ENCODE results near the gene DNTT. TPM values are rescaled to one million over a fixed set of nuclear protein-coding genes. Genes with fewer than 3 reads are reported as not detected.

DNTT gene
- not detected in 2 replicates for total RNA-seq
- long read RNA-seq = 0 reads

DNA sequence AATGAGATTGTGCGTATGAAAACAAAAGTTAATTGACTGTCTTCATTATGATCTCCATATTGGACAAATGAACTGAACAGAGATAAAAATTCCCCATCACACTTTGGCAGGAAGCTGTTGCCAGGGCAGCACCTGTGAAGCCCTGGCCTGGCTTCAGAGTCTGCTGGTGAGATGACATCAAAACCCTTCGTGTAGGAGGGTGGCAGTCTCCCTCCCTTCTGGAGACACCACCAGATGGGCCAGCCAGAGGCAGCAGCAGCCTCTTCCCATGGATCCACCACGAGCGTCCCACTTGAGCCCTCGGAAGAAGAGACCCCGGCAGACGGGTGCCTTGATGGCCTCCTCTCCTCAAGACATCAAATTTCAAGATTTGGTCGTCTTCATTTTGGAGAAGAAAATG is at the start of gene DNTT:
TSS of gene DNTT (plus strand) at position 205 of the 400 bp plus-strand sequence. CDS start at position 269, 64 bp downstream.
- Mint-ChIP-seq H3K9me3 (ENCODE audit: low read depth) (no peaks in the 10 kb centered on the region), H3K4me3 (ENCODE audit: low read depth) (no peak within 1 kb of the TSS), H3K36me3 (ENCODE audit: insufficient read depth) (no peaks in the 10 kb centered on the region), H3K4me1 (ENCODE audit: low read depth) (peaks cover 19% of the 10 kb centered on the region), H3K27me3 (no peaks in the 10 kb centered on the region), H3K27ac (no peak within 1 kb of the TSS)
- no peak for DNase-seq (ENCODE audit: low spot score, unreplicated experiment)
- TF ChIP-seq, protein P1, sequence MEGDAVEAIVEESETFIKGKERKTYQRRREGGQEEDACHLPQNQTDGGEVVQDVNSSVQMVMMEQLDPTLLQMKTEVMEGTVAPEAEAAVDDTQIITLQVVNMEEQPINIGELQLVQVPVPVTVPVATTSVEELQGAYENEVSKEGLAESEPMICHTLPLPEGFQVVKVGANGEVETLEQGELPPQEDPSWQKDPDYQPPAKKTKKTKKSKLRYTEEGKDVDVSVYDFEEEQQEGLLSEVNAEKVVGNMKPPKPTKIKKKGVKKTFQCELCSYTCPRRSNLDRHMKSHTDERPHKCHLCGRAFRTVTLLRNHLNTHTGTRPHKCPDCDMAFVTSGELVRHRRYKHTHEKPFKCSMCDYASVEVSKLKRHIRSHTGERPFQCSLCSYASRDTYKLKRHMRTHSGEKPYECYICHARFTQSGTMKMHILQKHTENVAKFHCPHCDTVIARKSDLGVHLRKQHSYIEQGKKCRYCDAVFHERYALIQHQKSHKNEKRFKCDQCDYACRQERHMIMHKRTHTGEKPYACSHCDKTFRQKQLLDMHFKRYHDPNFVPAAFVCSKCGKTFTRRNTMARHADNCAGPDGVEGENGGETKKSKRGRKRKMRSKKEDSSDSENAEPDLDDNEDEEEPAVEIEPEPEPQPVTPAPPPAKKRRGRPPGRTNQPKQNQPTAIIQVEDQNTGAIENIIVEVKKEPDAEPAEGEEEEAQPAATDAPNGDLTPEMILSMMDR (IDR thresholded peaks at IDR 0.05; ENCODE audit: unreplicated experiment) = no peak

DNA sequence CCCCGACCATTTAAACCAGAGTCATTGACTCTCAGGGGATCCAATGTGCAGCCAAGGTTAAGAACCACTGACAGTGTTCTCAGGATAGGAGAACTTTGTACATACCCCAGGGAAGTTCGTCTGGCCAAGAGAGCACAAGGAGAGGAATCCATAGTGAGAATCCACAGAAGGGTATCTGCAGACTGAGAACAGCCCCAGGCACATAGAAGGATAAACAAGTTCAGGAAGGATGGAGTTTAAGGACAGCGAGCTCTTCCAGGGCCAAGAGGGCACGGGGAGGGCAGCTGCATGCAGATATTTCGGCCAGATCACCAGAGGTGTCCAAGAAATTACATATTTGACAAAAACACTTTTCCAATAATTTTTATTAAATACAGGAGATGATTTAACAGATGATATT is 49.3 kb upstream of the DNTT start:
- Mint-ChIP-seq H3K27ac (no peak overlapping the region), H3K4me3 (ENCODE audit: low read depth) (no peak overlapping the region), H3K9me3 (ENCODE audit: low read depth) (no peaks in the 10 kb centered on the region), H3K4me1 (ENCODE audit: low read depth) (peaks cover 12% of the 10 kb centered on the region), H3K27me3 (no peaks in the 10 kb centered on the region), H3K36me3 (ENCODE audit: insufficient read depth) (no peaks in the 10 kb centered on the region)
- no peak for DNase-seq (ENCODE audit: low spot score, unreplicated experiment)
- TF ChIP-seq, protein P1 (IDR thresholded peaks at IDR 0.05; ENCODE audit: unreplicated experiment) = no peak

DNA sequence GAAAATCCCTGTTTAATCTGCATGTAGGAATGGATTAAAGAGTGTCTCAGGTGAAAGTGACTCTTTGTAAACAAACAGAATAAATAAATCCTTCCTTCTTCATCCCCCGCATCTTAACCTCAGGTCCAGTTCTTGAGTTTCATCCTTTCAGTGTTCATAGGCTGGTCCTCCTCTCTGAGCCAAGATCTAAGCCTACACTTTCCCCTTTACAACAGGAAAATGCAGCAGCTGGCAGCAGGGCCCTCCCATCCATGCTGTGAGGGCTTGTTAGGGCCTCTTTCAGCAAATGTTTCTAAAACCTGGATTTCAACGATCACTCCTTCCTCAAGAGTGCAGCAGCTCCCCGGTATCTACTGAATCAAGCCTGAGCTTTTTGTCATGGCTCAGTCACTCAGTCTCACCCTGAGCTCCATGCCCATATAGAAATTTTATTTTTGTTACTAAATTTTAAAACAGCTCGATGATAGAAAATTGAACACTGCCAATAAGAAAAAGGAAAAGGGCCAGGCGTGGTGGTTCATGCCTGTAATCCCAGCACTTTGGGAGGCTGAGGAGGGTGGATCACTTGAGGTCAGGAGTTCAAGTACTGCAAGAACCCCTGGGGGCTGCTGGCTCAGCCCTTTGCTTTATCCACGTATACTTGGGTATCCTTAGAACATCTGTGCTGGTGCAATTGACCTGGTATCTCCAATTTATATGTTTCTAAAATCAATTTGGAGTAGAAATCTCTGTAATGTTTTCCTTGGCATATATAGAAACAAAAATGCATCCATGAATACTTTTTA is 48.5 kb upstream of the DNTT start:
- Mint-ChIP-seq H3K4me1 (ENCODE audit: low read depth) (peaks cover 12% of the 10 kb centered on the region), H3K27ac (no peak overlapping the region), H3K9me3 (ENCODE audit: low read depth) (no peaks in the 10 kb centered on the region), H3K36me3 (ENCODE audit: insufficient read depth) (no peaks in the 10 kb centered on the region), H3K4me3 (ENCODE audit: low read depth) (no peak overlapping the region), H3K27me3 (no peaks in the 10 kb centered on the region)
- TF ChIP-seq, protein P1 (IDR thresholded peaks at IDR 0.05; ENCODE audit: unreplicated experiment) = no peak
- no peak for DNase-seq (ENCODE audit: low spot score, unreplicated experiment)

DNA sequence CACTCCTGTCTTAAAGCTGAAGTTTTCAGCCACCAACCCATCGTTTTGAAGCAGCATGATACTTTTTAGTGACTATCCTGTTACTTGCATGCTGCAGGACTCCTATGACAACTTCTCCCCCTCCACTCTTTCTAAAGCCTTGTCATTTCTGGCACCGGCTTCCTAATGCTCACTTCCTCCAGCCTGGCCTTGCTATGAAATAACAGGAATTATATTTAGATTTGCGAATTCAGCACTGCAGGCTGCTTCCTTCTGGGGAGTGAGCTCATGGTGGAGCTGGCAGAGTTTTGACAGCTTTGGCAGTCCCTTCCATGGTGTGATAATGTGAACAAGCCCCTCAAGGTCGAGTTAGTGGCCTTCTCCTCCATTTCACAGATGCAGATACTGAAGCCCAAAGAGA is 46.3 kb upstream of the DNTT start:
- no peak for DNase-seq (ENCODE audit: low spot score, unreplicated experiment)
- TF ChIP-seq, protein P1 (IDR thresholded peaks at IDR 0.05; ENCODE audit: unreplicated experiment) = no peak

DNA sequence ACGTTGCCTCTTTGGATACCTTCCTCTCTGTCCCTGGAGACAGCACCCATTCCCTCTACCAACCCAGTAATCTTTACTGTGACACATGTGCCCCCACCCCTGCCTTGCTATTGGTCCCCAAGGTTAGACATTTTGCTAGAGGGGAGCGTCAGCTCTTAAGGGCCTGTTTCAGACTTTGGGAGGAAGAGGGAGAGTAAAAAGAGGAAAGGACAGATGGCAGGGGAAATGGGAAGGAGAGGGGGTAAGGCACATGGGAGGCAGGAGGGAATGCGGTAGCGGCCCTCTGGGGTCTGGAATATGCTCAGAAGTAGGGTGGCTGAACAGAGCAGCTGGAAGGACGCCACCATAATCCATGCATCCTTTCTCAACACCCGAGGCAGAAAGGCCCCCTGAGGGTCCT is 45.1 kb upstream of the DNTT start:
- Mint-ChIP-seq H3K4me3 (ENCODE audit: low read depth) (no peak overlapping the region), H3K9me3 (ENCODE audit: low read depth) (no peaks in the 10 kb centered on the region), H3K36me3 (ENCODE audit: insufficient read depth) (no peaks in the 10 kb centered on the region), H3K27ac (no peak overlapping the region), H3K4me1 (ENCODE audit: low read depth) (peaks cover 24% of the 10 kb centered on the region), H3K27me3 (no peaks in the 10 kb centered on the region)
- TF ChIP-seq, protein P1 (IDR thresholded peaks at IDR 0.05; ENCODE audit: unreplicated experiment) = no peak
- no peak for DNase-seq (ENCODE audit: low spot score, unreplicated experiment)

More for the DNA sequence above, 46.3 kb upstream of the DNTT start:
- Mint-ChIP-seq H3K4me1 (ENCODE audit: low read depth) (peaks cover 21% of the 10 kb centered on the region), H3K27ac (no peak overlapping the region), H3K4me3 (ENCODE audit: low read depth) (no peak overlapping the region), H3K27me3 (no peaks in the 10 kb centered on the region), H3K36me3 (ENCODE audit: insufficient read depth) (no peaks in the 10 kb centered on the region), H3K9me3 (ENCODE audit: low read depth) (no peaks in the 10 kb centered on the region)
